ENCODE measurements around the gene VASP.

Gene VASP

DNA sequence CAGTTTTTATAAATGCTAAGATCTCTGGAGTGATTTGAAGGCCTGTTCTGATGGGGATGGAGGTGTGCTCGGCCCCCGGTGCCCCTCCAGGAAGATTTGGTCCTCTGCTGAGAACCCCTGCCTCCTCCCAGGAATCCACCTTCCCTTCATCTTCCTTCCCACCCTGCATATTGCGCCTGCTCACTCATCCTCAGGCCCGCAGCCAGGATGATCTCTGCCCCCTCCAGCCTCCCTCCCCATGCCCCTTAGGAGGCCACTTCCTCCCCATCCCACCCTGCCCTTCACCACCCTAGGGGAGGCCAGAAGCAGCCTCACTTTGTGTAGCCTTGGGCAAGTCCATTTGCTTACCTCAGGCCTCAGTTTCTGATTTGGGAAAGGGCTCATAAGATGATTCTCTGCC lies 19.7 kb downstream of the VASP start:
- TF ChIP-seq, protein P1, sequence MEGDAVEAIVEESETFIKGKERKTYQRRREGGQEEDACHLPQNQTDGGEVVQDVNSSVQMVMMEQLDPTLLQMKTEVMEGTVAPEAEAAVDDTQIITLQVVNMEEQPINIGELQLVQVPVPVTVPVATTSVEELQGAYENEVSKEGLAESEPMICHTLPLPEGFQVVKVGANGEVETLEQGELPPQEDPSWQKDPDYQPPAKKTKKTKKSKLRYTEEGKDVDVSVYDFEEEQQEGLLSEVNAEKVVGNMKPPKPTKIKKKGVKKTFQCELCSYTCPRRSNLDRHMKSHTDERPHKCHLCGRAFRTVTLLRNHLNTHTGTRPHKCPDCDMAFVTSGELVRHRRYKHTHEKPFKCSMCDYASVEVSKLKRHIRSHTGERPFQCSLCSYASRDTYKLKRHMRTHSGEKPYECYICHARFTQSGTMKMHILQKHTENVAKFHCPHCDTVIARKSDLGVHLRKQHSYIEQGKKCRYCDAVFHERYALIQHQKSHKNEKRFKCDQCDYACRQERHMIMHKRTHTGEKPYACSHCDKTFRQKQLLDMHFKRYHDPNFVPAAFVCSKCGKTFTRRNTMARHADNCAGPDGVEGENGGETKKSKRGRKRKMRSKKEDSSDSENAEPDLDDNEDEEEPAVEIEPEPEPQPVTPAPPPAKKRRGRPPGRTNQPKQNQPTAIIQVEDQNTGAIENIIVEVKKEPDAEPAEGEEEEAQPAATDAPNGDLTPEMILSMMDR (IDR thresholded peaks at IDR 0.05; ENCODE audit: low read depth, low read length): no peak
- no peak overlapping the region for H3K4me3 ChIP-seq (ENCODE audit: low read depth, low read length)

DNA sequence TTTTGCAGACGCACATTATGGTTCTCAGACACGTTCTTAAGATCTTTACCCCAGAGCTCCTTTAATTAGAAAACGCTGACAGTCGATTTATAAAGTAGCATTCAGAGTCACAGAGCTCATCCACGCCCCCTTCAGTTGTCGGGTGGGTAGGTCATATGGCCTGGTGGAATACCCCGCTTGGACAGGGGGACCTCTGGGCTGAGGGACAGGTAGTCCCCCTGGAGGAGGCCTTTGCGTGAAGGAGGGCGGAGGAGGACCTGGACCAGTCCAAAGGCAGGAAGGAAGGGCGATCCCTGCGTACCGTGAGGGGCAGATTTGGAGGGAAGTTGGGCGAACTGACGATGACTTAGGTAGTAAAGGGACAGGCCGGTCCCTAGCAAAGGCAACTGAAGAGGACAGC lies 20.5 kb downstream of the VASP start:
- no peak overlapping the region for H3K4me3 ChIP-seq (ENCODE audit: low read depth, low read length)

DNA sequence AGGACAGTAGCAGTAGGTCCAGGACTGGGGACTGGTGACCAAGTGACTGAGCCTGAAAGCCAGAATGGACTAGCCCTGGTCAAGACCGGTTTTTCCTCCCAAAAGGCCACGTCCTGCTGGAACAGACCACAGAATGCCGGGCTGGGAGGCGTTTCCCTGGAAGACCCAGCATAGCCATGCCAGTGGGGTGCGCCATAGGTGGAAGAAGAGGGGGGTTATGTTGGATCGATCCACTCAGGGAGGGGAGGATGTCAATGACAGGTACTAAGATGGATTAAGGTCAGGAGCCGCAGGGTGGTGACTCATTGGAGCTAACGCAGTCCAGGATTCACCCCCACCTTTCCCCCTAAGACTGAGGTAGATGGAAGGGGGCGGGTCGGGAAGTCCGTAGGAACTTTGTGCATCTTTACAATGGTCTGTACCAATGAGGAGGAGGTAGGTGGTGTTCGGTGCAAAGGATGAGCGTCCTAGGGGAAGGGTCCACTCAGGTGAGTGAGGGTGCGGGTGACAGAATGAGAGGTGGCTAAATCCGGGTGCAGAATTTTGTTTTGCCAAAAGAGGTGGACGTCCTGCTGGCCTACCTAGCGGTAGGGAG lies 21.0 kb downstream of the VASP start:
- TF ChIP-seq, protein P1 (IDR thresholded peaks at IDR 0.05; ENCODE audit: low read depth, low read length): no peak
- no peak overlapping the region for H3K4me3 ChIP-seq (ENCODE audit: low read depth, low read length)

More for the DNA sequence above, 20.5 kb downstream of the VASP start:
- TF ChIP-seq, protein P1 (IDR thresholded peaks at IDR 0.05; ENCODE audit: low read depth, low read length): no peak

DNA sequence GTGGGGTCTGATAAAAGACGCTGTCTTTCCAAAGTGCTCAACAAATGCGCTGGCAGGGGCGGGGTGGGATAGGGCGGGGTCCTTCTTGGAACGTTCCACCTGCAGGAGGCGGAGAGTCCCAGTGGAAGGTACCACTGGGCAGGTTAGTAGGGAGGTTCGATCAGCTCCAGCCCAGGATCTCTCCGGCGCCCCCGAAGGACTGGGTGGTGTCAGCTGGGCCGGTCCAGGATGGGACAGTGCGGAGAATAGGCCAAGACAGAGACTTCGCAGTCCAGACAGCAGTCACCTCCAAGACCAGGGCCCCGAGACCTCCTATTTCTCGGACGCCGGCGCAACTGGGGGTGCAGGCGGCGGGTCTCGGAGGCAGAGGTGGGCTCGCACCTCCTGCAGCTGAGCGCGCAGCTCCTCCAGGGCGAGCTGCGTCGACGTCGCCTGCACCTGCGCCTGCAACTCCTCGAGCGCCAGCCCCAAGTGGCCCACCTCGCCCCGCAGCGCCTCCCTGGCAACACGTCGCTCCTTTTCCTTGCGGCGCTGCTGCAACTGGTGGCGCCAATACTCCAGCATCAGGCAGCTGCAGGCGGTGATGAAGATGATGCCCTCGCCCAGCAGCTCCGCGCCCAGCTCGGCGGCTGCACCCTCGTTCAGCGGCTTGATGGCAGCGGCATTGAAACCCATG lies 21.6 kb downstream of the VASP start:
- no peak overlapping the region for H3K4me3 ChIP-seq (ENCODE audit: low read depth, low read length)

DNA sequence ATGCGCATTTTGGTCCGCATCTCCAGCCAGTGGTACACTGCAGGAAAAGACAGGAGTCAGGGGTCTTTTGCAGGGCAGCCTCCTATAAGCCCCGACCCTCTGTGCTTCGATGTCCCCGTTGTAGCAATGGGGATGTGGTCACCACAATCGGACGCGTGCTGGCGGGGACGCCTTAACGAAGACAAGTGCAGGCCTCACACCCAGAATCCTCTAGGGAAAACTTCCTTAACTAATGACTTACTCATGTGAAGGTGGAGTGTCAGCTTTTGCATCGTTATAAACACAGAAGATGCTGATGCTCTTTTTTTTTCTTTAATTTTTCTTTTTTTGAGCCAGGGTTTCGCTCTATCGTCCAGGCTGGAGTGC lies 22.1 kb downstream of the VASP start:
- no peak overlapping the region for H3K4me3 ChIP-seq (ENCODE audit: low read depth, low read length)
- TF ChIP-seq, protein P1 (IDR thresholded peaks at IDR 0.05; ENCODE audit: low read depth, low read length): no peak

More for the DNA sequence above, 21.6 kb downstream of the VASP start:
- TF ChIP-seq, protein P1 (IDR thresholded peaks at IDR 0.05; ENCODE audit: low read depth, low read length): no peak

DNA sequence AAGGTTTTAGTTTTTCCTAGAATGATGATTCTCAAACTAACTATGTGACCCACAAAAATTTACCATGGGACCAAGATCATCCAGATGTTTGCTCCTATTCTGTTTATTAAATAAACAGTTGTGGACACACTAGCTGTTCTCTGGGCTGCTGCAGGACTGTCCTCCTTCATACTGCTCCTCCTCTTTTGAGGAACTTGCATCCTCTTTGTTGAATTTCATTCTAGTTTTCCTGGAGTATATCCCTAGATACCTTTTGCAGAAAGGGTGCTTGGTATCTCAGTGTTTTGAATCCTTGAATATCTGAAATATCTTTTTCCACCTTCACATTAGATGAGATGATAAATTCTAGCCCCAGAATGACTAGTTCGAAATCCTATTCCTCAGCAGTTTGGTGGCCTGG lies 24.1 kb downstream of the VASP start:
- TF ChIP-seq, protein P1 (IDR thresholded peaks at IDR 0.05; ENCODE audit: low read depth, low read length): no peak
- H3K4me3 ChIP-seq (ENCODE audit: low read depth, low read length): no peak overlapping the region

DNA sequence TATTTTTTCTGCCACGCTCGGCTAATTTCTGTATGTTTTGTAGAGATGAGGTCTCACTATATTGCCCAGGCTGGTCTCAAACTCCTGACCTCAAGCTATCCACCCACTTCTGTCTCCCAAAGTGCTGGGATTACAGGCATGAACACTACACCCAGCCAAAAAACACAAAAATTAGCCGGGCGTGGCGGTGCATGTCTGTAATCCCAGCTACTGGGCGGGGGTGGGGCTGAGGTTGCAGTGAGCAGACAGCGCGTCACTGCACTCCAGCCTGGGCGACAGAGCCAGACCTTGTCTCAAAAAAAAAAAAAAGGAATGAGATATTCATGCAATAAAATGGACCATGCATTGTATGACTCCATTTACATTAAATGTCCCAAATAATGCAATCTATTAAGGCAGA lies 32.2 kb downstream of the VASP start:
- H3K4me3 ChIP-seq (ENCODE audit: low read depth, low read length): no peak overlapping the region
- TF ChIP-seq, protein P1 (IDR thresholded peaks at IDR 0.05; ENCODE audit: low read depth, low read length): no peak

Data from WI38 (cell line).